Endothelial cell (in vitro differentiated cells): ENCODE measurements around the gene ACSM2B. TPM values are rescaled to one million over a fixed set of nuclear protein-coding genes. Genes with fewer than 3 reads are reported as not detected.

Source experiments
- DNase-seq: peaks from one replicate; pipeline ENCODE4 v3.0.0; 2021; ENCODE audit warnings: low spot score
- H3K27ac Mint-ChIP-seq: one replicate; pipeline ENCODE4 v1.8.0; 2021; ENCODE audit warnings: mixed read lengths, inconsistent platforms; ENCODE audit not compliant: unreplicated experiment
- H3K27me3 Mint-ChIP-seq: one replicate; pipeline ENCODE4 v1.8.0; 2021; ENCODE audit warnings: mild to moderate bottlenecking, moderate library complexity, mixed read lengths, inconsistent platforms; ENCODE audit not compliant: unreplicated experiment
- H3K36me3 Mint-ChIP-seq: one replicate; pipeline ENCODE4 v1.8.0; 2021; ENCODE audit warnings: mild to moderate bottlenecking, low read depth, mixed read lengths, inconsistent platforms; ENCODE audit not compliant: unreplicated experiment
- H3K4me1 Mint-ChIP-seq: one replicate; pipeline ENCODE4 v1.8.0; 2021; ENCODE audit warnings: mild to moderate bottlenecking, mixed read lengths, inconsistent platforms; ENCODE audit not compliant: unreplicated experiment
- H3K4me3 Mint-ChIP-seq: one replicate; pipeline ENCODE4 v1.8.0; 2021; ENCODE audit warnings: mild to moderate bottlenecking, mixed read lengths, inconsistent platforms; ENCODE audit not compliant: unreplicated experiment
- H3K9me3 Mint-ChIP-seq: one replicate; pipeline ENCODE4 v1.8.0; 2021; ENCODE audit warnings: mixed read lengths, inconsistent platforms; ENCODE audit not compliant: unreplicated experiment
- CTCF ChIP-seq: fragments of 200-600 bp; sonication (generic); IDR thresholded peaks from one replicate; pipeline ENCODE4 v1.5.0; 2021; ENCODE audit warnings: antibody characterized with exemption; ENCODE audit not compliant: unreplicated experiment
- total RNA-seq: library from RNA; stranded (reverse); fragmentation: NEBNext Ultra II Directional; extraction: Animal tissue kit (Norgen Biotek cat#: 25700); gene quantifications from one replicate; pipeline ENCODE4 v1.2.1, GENCODE V29; 2021; ENCODE audit not compliant: unreplicated experiment

ACSM2B gene
- total RNA-seq, 1 donor from 2014 or later: not detected

GRCh38 chr16:20620770-20621169 is 44.6 kb upstream of the ACSM2B start:
- Mint-ChIP-seq H3K27ac (no peak overlapping the region), H3K4me3 (no peak overlapping the region), H3K36me3 (no peaks in the 10 kb centered on the region), H3K9me3 (no peaks in the 10 kb centered on the region), H3K4me1 (no peaks in the 10 kb centered on the region), H3K27me3 (peaks cover 1% of the 10 kb centered on the region)
- no peak for DNase-seq
- TF ChIP-seq CTCF: no peak

- TF ChIP-seq CTCF: no peak
- DNase-seq: no peak
- Mint-ChIP-seq H3K36me3 (no peaks in the 10 kb centered on the region), H3K27me3 (no peaks in the 10 kb centered on the region), H3K27ac (no peak overlapping the region), H3K4me3 (no peak overlapping the region), H3K4me1 (no peaks in the 10 kb centered on the region), H3K9me3 (no peaks in the 10 kb centered on the region)
These were observed 43.8 kb upstream of the ACSM2B start for GRCh38 chr16:20620003-20620402.

DNA sequence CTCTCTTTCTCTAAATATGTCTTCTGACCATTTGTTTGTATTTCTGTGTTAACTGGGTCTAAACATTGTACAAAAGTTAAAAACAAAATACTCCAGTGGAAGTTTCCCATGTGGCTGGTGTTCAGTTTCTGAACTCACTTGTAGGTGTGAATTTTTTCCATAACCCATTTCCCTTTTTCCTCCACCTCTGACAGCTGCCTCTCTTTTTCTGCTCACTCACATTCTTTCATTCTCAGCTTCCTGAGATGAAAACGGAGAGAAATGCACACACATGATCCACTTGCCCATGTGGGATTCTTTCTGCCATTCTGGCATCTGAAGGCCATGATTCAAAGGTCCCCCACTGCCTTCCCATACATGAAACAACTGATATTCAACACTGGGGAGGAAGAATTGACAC is 41.1 kb upstream of the ACSM2B start:
- no peaks in the 10 kb centered on the region for H3K36me3 Mint-ChIP-seq
- no peak for TF ChIP-seq CTCF
- no peak overlapping the region for H3K4me3 Mint-ChIP-seq
- peaks cover 11% of the 10 kb centered on the region for H3K27me3 Mint-ChIP-seq
- no peaks in the 10 kb centered on the region for H3K4me1 Mint-ChIP-seq
- no peak for DNase-seq
- H3K27ac Mint-ChIP-seq: no peak overlapping the region
- no peaks in the 10 kb centered on the region for H3K9me3 Mint-ChIP-seq

DNA sequence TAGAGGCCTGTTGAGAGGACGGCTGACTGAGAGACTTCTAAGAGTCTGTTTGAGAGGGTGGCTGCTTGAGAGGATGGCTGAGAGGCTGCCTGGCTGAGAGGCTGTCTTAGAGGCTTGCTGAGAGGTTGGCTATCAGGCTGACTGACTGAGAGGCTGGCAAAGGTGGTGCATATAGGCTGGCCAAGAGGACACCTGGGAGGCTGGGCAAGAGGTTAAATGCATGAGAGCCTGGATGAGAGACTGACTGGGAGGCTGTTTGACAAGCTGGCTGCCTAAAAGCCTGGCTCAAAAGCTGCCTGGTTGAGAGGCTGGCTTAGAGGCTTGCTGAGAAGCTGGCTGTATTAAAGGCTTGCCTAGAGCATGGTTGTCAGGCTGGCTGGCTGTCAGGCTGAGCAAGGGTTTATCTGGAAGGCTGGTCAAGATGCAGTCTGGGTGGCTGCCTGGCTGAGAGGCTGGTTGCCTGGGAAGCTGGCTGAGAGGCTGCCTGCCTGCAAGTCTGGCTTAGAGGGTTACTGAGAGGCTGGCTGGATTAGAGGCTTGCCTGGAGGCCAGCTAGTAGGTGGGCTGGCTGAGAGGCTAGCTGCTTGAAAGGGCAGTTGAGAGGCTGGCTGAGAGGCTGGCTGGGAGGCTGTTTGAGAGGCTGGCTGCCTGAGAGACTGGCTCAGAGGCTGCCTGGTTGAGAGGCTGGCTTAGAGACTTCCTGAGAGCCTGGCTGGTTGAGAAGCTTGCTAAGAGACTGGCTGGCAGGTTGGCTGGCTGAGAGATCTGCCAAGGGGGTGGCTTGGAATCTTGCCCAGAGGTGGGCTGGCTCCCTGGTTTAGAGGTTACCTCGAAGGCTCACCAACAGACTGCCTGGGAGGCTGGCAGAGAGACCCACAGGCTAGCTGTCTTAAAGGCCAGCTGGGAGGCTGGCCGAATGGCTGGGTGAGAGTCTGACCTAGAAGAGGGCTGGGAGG is 38.3 kb upstream of the ACSM2B start:
- no peaks in the 10 kb centered on the region for H3K9me3 Mint-ChIP-seq
- H3K4me3 Mint-ChIP-seq: no peak overlapping the region
- no peak for DNase-seq
- H3K27ac Mint-ChIP-seq: no peak overlapping the region
- no peaks in the 10 kb centered on the region for H3K4me1 Mint-ChIP-seq
- H3K27me3 Mint-ChIP-seq: peaks cover 17% of the 10 kb centered on the region
- H3K36me3 Mint-ChIP-seq: peaks cover 3% of the 10 kb centered on the region
- no peak for TF ChIP-seq CTCF

- H3K36me3 Mint-ChIP-seq: peaks cover 3% of the 10 kb centered on the region
- H3K4me3 Mint-ChIP-seq: no peak overlapping the region
- H3K9me3 Mint-ChIP-seq: no peaks in the 10 kb centered on the region
- no peak for DNase-seq
- TF ChIP-seq CTCF: no peak
- H3K4me1 Mint-ChIP-seq: no peaks in the 10 kb centered on the region
- H3K27me3 Mint-ChIP-seq: peaks cover 17% of the 10 kb centered on the region
- H3K27ac Mint-ChIP-seq: no peak overlapping the region
These were observed 37.5 kb upstream of the ACSM2B start for GRCh38 chr16:20613481-20614185.
